ENCODE measurements around the gene NDUFB11. TPM values are rescaled to one million over a fixed set of nuclear protein-coding genes. Genes with fewer than 3 reads are reported as not detected.
A peak's percentile ranks its signal among the peaks of the same experiment; 100 is the strongest.

NDUFB11 gene
- total and polyA plus RNA-seq, 7 experiments from 2014 or later = 51.3 to 162 (median 58.8) TPM

DNA sequence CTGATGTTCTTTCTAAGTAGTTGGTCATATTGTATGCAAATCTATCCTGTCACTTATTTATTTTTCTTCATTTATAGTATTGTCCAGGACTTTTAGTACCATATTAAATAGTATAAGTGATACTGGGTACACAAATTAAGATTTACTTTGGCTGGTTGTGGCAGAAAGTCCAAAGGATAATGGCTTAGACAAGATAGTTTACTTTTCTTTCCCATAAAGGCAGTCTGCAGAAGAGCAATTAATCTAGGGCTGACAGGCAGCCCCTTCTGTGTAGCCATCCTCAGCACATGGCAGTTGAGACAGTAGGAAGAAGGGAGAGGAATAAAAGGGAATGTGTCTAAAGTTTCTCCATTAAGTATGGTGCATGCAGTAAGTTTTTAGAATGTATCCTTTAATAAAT lies 6.9 kb upstream of the NDUFB11 start:
- CTCF ChIA-PET = interaction anchor here (0.5 kb wide), 1 partner anchor 19 kb away, joined by 3 read pairs; no protein-coding TSS in a partner anchor
- ATAC-seq = no peak

DNA sequence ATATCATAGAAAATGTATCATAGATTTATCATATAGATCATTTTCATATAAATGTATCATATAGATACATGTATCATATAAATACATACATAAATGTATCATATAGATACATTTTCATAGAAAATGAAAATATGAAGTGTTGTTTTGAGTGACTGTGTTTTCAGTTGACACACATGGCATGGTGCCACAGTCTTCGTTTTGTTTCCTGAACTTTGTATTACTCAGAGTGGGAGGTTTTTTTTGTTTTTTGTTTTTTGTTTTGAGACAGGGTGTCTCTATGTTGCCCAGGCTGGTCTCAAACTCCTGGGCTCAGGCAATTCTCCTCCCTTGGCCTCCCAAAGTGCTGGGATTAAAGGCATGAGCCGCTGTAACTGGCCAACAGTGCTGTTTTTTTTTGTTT lies 4.4 kb upstream of the NDUFB11 start:
- H3K4me3 ChIP-seq (ENCODE audit: low read length) = no peak overlapping the region
- H3K4me1 Mint-ChIP-seq = peaks cover 0 to 35% (median 17%) of the 10 kb centered on the region in 7 donors
- ChIA-PET POLR2A (no interaction called here), CTCF (no interaction called here)
- no peaks in the 10 kb centered on the region for H3K9me3 ChIP-seq (ENCODE audit: control insufficient read depth in 2 of 3, low read length in 3 of 3)
- DNase-seq (no peak), ATAC-seq (no peak)
- H3K27me3 ChIP-seq (ENCODE audit: control insufficient read depth in 2 of 2, insufficient read depth in 2 of 2, low read length in 2 of 2) = no peaks in the 10 kb centered on the region
- H3K4me1 ChIP-seq (ENCODE audit: control insufficient read depth in 2 of 2, insufficient read depth in 2 of 2, low read length in 2 of 2) = peaks cover 0 to 12% of the 10 kb centered on the region in 2 donors
- H3K4me3 Mint-ChIP-seq = no peak overlapping the region
- peaks cover 0 to 6% (median 0%) of the 10 kb centered on the region in 11 donors for H3K9me3 Mint-ChIP-seq
- H3K27ac Mint-ChIP-seq = no peak overlapping the region
- no peak overlapping the region for H3K27ac ChIP-seq (ENCODE audit: low read depth, low read length)
- H3K36me3 ChIP-seq (ENCODE audit: control insufficient read depth in 2 of 3, insufficient read depth in 3 of 3, low read length in 3 of 3) = peaks cover 0 to 10% (median 0%) of the 10 kb centered on the region in 3 experiments
- intact Hi-C loops (cut with micrococcal nuclease) = loop anchor here (5.0 to 10.0 kb wide), 3 partner anchors 604 to 876 kb away; partner anchors contain the start of gene ZNF674 (in 2 of the 2)
- H3K36me3 Mint-ChIP-seq = peaks cover 0 to 29% (median 18%) of the 10 kb centered on the region in 5 donors
- no peaks in the 10 kb centered on the region for H3K27me3 Mint-ChIP-seq

More for the DNA sequence above, 6.9 kb upstream of the NDUFB11 start:
- Mint-ChIP-seq H3K4me3 (no peak overlapping the region), H3K9me3 (peaks cover 0 to 6% (median 0%) of the 10 kb centered on the region in 11 donors), H3K36me3 (peaks cover 0 to 27% (median 18%) of the 10 kb centered on the region in 5 donors), H3K27ac (no peak overlapping the region), H3K4me1 (peaks cover 0 to 22% (median 11%) of the 10 kb centered on the region in 7 donors), H3K27me3 (no peaks in the 10 kb centered on the region)
- peaks cover 0 to 11% of the 10 kb centered on the region in 2 donors for H3K4me1 ChIP-seq (ENCODE audit: control insufficient read depth in 2 of 2, insufficient read depth in 2 of 2, low read length in 2 of 2)
- H3K9me3 ChIP-seq (ENCODE audit: control insufficient read depth in 2 of 3, low read length in 3 of 3) = no peaks in the 10 kb centered on the region
- no peak for DNase-seq
- peaks cover 0 to 5% (median 0%) of the 10 kb centered on the region in 3 experiments for H3K36me3 ChIP-seq (ENCODE audit: control insufficient read depth in 2 of 3, insufficient read depth in 3 of 3, low read length in 3 of 3)
- intact Hi-C loops (cut with micrococcal nuclease) = no loop called here
- no peak overlapping the region for H3K27ac ChIP-seq (ENCODE audit: low read depth, low read length)
- H3K4me3 ChIP-seq (ENCODE audit: low read length) = no peak overlapping the region
- POLR2A ChIA-PET = no interaction called here
- H3K27me3 ChIP-seq (ENCODE audit: control insufficient read depth in 2 of 2, insufficient read depth in 2 of 2, low read length in 2 of 2) = no peaks in the 10 kb centered on the region

- no peak for DNase-seq
- no peaks in the 10 kb centered on the region for H3K27me3 Mint-ChIP-seq
- ATAC-seq = no peak
- H3K27me3 ChIP-seq (ENCODE audit: control insufficient read depth in 2 of 2, insufficient read depth in 2 of 2, low read length in 2 of 2) = no peaks in the 10 kb centered on the region
- peaks cover 0 to 29% (median 23%) of the 10 kb centered on the region in 5 donors for H3K36me3 Mint-ChIP-seq
- peaks cover 6 to 12% of the 10 kb centered on the region in 2 donors for H3K4me1 ChIP-seq (ENCODE audit: control insufficient read depth in 2 of 2, insufficient read depth in 2 of 2, low read length in 2 of 2)
- H3K4me3 Mint-ChIP-seq = peak overlapping the region; percentile 10 to 99 (median 28)
- H3K4me3 ChIP-seq (ENCODE audit: low read length) = no peak overlapping the region
- ChIA-PET CTCF (no interaction called here), POLR2A (interaction anchor here (0.6 kb wide), 1 partner anchor 9 kb away, joined by 3 read pairs; no protein-coding TSS in a partner anchor)
- no peaks in the 10 kb centered on the region for H3K9me3 ChIP-seq (ENCODE audit: control insufficient read depth in 2 of 3, low read length in 3 of 3)
- H3K27ac Mint-ChIP-seq = peak overlapping the region in 1 of 9 donors; percentile 86
- intact Hi-C loops (cut with micrococcal nuclease) = loop anchor here (5.0 to 10.0 kb wide), 3 partner anchors 602 to 878 kb away; partner anchors contain the start of gene ZNF674 (in 2 of the 2)
- H3K9me3 Mint-ChIP-seq = peaks cover 0 to 6% (median 0%) of the 10 kb centered on the region in 11 donors
- H3K4me1 Mint-ChIP-seq = peaks cover 0 to 39% (median 25%) of the 10 kb centered on the region in 7 donors
- peak overlapping the region; percentile 94 for H3K27ac ChIP-seq (ENCODE audit: low read depth, low read length)
- H3K36me3 ChIP-seq (ENCODE audit: control insufficient read depth in 2 of 3, insufficient read depth in 3 of 3, low read length in 3 of 3) = peaks cover 0 to 16% (median 0%) of the 10 kb centered on the region in 3 experiments
Observed at GRCh38 chrX:47146936-47147859, 2.7 kb upstream of the NDUFB11 start.

DNA sequence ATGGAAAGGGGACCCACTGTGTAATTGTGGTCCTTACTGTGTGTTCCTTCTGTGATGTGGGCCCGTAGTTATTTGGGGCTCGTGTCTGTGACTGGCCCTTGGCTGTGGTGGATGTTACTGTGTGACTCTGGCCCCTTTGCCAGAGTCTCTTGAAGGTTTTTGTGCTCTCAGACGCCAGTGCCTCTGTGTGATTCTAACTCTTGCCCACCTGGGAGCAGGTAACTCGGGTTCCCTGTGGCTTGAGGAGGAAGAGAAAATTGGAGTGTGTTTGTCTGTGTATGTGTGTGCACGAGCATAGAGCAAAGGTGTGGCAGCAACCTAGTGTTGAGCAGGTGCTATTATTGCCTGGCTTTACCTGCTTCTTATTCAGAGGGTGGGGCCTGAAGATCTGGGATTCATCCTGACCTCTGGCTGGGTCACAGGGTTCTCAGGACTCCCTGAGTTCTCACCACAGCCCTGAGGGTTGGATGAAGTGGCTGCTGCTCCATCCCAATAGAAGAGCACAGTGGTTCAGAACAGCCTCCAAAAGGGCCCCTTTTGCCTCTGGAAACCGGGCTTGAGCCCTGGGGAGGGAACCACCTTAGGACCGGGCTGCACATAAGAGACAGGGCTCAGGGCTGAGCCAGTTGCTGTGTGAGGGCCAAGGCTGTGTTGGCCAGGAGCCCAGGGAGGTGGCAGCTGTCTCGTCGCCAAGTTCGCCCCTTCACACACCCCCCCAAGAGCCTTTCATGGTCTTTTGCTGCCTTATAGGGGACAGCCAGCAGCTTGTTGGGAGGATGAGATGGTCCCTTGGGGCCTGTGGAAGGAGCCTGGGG lies 1.8 kb upstream of the NDUFB11 start:
- H3K4me1 Mint-ChIP-seq = peaks cover 0 to 39% (median 25%) of the 10 kb centered on the region in 7 donors
- intact Hi-C loops (cut with micrococcal nuclease) = loop anchor here (5.0 to 10.0 kb wide), 3 partner anchors 602 to 878 kb away; partner anchors contain the start of gene ZNF674 (in 2 of the 2)
- CTCF ChIA-PET = no interaction called here
- H3K9me3 Mint-ChIP-seq = peaks cover 0 to 6% (median 0%) of the 10 kb centered on the region in 11 donors
- POLR2A ChIA-PET = interaction anchor here (0.6 kb wide), 1 partner anchor 10 kb away, joined by 3 read pairs; no protein-coding TSS in a partner anchor
- H3K27me3 ChIP-seq (ENCODE audit: control insufficient read depth in 2 of 2, insufficient read depth in 2 of 2, low read length in 2 of 2) = no peaks in the 10 kb centered on the region
- H3K27ac Mint-ChIP-seq = peak overlapping the region; percentile 93 to 99 (median 96)
- no peaks in the 10 kb centered on the region for H3K9me3 ChIP-seq (ENCODE audit: control insufficient read depth in 2 of 3, low read length in 3 of 3)
- DNase-seq = no peak
- H3K27ac ChIP-seq (ENCODE audit: low read depth, low read length) = peak overlapping the region; percentile 94
- peaks cover 6 to 12% of the 10 kb centered on the region in 2 donors for H3K4me1 ChIP-seq (ENCODE audit: control insufficient read depth in 2 of 2, insufficient read depth in 2 of 2, low read length in 2 of 2)
- H3K27me3 Mint-ChIP-seq = no peaks in the 10 kb centered on the region
- H3K36me3 Mint-ChIP-seq = peaks cover 0 to 31% (median 23%) of the 10 kb centered on the region in 5 donors
- H3K4me3 ChIP-seq (ENCODE audit: low read length) = peak overlapping the region; percentile 77
- no peak for ATAC-seq
- peaks cover 0 to 21% (median 0%) of the 10 kb centered on the region in 3 experiments for H3K36me3 ChIP-seq (ENCODE audit: control insufficient read depth in 2 of 3, insufficient read depth in 3 of 3, low read length in 3 of 3)
- H3K4me3 Mint-ChIP-seq = peak overlapping the region; percentile 92 to 99 (median 96)

DNA sequence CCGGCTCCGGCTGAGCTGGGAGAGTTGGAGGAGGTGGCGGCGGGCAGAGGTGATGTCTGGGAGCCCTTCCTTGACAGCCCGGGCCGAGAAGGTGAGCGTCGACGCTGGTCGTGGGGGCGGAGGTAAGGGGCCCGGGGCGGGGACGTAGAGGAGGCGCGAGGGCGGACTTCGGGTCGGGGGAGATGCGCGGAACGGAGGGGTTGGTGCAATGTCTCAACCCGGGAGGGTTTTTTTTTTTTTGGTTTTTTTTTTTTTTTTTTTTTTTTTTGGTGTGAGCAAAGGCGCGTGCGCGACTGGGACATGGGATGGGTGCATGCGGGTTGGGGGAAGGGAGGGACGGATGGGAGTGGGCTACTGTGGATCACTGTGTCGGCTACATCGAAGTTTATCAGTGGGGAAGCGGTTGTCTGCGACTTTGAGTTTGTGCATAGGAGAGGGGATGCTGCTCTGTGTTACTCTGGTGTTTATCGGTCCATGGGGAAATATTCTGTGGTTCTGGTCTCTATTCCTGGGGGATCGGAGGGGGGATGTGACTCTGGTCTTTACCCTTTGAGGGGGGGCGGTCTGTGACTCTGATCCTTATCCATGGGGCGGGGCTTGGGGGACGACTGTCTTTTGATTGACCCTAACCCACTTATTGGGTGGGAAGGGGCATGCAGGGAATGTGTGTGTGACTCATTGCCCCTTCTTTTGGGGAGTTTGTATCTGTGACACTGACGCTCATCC lies 1.1 kb upstream of the NDUFB11 start:
- ATAC-seq (peak; percentile 15), DNase-seq (peak in 2 of 9 donors; percentile 39 to 40)
- ChIA-PET POLR2A (interaction anchor here (0.8 to 2.8 kb wide), 12 partner anchors 11 to 1812 kb away, joined by 3 to 33 read pairs (median 3); partner anchors contain the start of genes CDK16, ELK1, OTUD5 and USP11), CTCF (interaction anchor here (0.6 to 1.8 kb wide), 4 partner anchors 16 to 213 kb away, joined by 3 to 4 read pairs (median 3); no protein-coding TSS in a partner anchor)
- peak overlapping the region; percentile 94 for H3K27ac ChIP-seq (ENCODE audit: low read depth, low read length)
- H3K36me3 ChIP-seq (ENCODE audit: control insufficient read depth in 2 of 3, insufficient read depth in 3 of 3, low read length in 3 of 3) = peaks cover 0 to 21% (median 0%) of the 10 kb centered on the region in 3 experiments
- H3K9me3 ChIP-seq (ENCODE audit: control insufficient read depth in 2 of 3, low read length in 3 of 3) = no peaks in the 10 kb centered on the region
- H3K4me3 ChIP-seq (ENCODE audit: low read length) = peak overlapping the region; percentile 77
- peaks cover 3 to 41% (median 26%) of the 10 kb centered on the region in 7 donors for H3K4me1 Mint-ChIP-seq
- no peaks in the 10 kb centered on the region for H3K27me3 Mint-ChIP-seq
- H3K9me3 Mint-ChIP-seq = peaks cover 0 to 6% (median 0%) of the 10 kb centered on the region in 11 donors
- peaks cover 6 to 12% of the 10 kb centered on the region in 2 donors for H3K4me1 ChIP-seq (ENCODE audit: control insufficient read depth in 2 of 2, insufficient read depth in 2 of 2, low read length in 2 of 2)
- H3K4me3 Mint-ChIP-seq = peak overlapping the region; percentile 92 to 99 (median 96)
- H3K36me3 Mint-ChIP-seq = peaks cover 0 to 33% (median 26%) of the 10 kb centered on the region in 5 donors
- intact Hi-C loops (cut with micrococcal nuclease) = loop anchor here (1.0 to 10.0 kb wide), 12 partner anchors 16 to 879 kb away; partner anchors contain the start of genes RP2 (in 2 of the 2), UXT (in 2 of the 2), ZNF674 (in 2 of the 2) and CDK16 (in 1 of the 2)
- H3K27ac Mint-ChIP-seq = peak overlapping the region; percentile 93 to 99 (median 96)
- H3K27me3 ChIP-seq (ENCODE audit: control insufficient read depth in 2 of 2, insufficient read depth in 2 of 2, low read length in 2 of 2) = no peaks in the 10 kb centered on the region

All from naive thymus-derived CD4-positive, alpha-beta T cell (primary cell).